Esophagus squamous epithelium (tissue), 4 donors: Measurements from ENCODE around the gene DRAP1.

Source experiments
- CTCF ChIP-seq, 6 experiments: fragments of 450-650 bp in 4 of 6; fragments of 200-600 bp in 2 of 6; sonication (generic) in 2 of 6; IDR thresholded peaks; one replicate each; pipeline ENCODE4 v1.5.1; 2016 to 2019; ENCODE audit warnings: antibody characterized with exemption in 6 of 6, mild to moderate bottlenecking in 4 of 6, moderate library complexity in 4 of 6
- POLR2A ChIP-seq, 4 donors: fragments of 450-650 bp; IDR thresholded peaks; one replicate each; pipeline ENCODE4 v1.6.1; 2017; ENCODE audit warnings: antibody characterized with exemption in 4 of 4, mild to moderate bottlenecking in 4 of 4, moderate library complexity in 3 of 4

DNA sequence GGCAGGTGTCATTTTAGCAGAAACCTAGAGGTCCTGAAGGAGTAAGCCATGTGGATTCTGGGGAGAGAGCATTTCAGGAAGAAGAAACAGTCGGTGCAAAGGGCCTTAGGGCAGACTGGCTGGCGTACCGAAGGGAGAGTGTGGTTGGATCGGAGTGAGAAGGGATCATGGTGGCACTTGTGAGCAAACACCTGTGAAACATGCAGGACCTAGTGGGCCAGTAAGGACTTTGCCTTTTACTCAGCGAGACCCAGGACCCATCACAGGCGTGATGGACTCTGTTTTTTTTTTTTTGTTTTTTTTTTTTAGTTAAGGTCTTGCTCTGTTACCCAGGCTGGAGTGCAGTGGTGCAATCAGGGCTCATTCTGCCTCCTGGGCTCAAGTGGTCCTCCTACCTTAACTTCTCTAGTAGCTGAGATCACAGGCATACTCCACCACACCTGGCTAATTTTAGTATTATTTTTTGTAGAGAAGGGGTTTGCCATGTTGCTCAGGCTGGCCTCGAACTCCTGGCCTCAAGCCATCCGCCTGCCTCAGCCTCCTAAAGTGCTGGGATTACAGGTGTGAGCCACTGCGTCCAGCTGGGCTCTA, 22.6 kb downstream of the DRAP1 start:
- TF ChIP-seq CTCF (IDR thresholded peaks at IDR 0.05) (no peak), POLR2A (IDR thresholded peaks at IDR 0.05) (no peak)
